SH-SY5Y (cell line): Measurements from ENCODE around the gene MARCKSL1.

Experiments used
- GATA2 ChIP-seq: IDR thresholded peaks from 2 replicates; pipeline ENCODE4 v1.6.1; 2011; ENCODE audit warnings: mild to moderate bottlenecking, low read depth, low read length
- GATA3 ChIP-seq: IDR thresholded peaks from 2 replicates; pipeline ENCODE4 v1.6.1; 2011; ENCODE audit warnings: low read depth, mild to moderate bottlenecking, low read length, moderate library complexity

- TF ChIP-seq GATA2 (no peak), GATA3 (no peak)
Observed at GRCh38 chr1:32341971-32342370, 5.9 kb upstream of the MARCKSL1 start.
